GM19372 (cell line): ENCODE measurements around the gene METTL3.

Experiments used
- ATAC-seq: cut with Tn5 transposase; IDR thresholded peaks from one replicate; pipeline ENCODE4 v1.9.1; 2021; ENCODE audit warnings: mild to moderate bottlenecking, low read depth, moderate library complexity; ENCODE audit not compliant: unreplicated experiment

Gene METTL3

GRCh38 chr14:21486640-21487087, 24.5 kb downstream of the METTL3 start:
- ATAC-seq: no peak

- peak; percentile 99 for ATAC-seq
Measured at GRCh38 chr14:21476925-21477681, 34.0 kb downstream of the METTL3 start, which contains the start of the genes RAB2B and TOX4. TSS of gene RAB2B (minus strand) at chr14:21476959. CDS start at chr14:21476872, 87 bp downstream. TSS of gene TOX4 (plus strand) at chr14:21477195. CDS start at chr14:21477279, 84 bp downstream.

GRCh38 chr14:21476523-21476924, 34.6 kb downstream of the METTL3 start:
- peak; percentile 29 for ATAC-seq

- ATAC-seq: no peak
Measured at GRCh38 chr14:21475767-21476522, 35.2 kb downstream of the METTL3 start.

GRCh38 chr14:21467616-21468015, 43.5 kb downstream of the METTL3 start:
- ATAC-seq: no peak

GRCh38 chr14:21455912-21456667, 55.0 kb downstream of the METTL3 start, which contains the start of gene CHD8:
TSS of gene CHD8 (minus strand) at chr14:21456123. CDS start at chr14:21431643, 24,480 bp downstream.
- peak; percentile 97 for ATAC-seq

GRCh38 chr14:21455592-21455911, 55.6 kb downstream of the METTL3 start:
- ATAC-seq: peak; percentile 17

- no peak for ATAC-seq
Measured at GRCh38 chr14:21454843-21455544, 56.1 kb downstream of the METTL3 start.

- no peak for ATAC-seq
Measured at GRCh38 chr14:21449899-21450216, 61.3 kb downstream of the METTL3 start.
